GM19099 (cell line): ENCODE results near the gene PHYKPL.

Experiments used
- POLR2A ChIP-seq: IDR thresholded peaks from 3 replicates; pipeline ENCODE4 v1.6.1; 2011; ENCODE audit warnings: low read depth; ENCODE audit not compliant: insufficient read length; ENCODE audit errors: extremely low read depth

The PHYKPL gene

DNA sequence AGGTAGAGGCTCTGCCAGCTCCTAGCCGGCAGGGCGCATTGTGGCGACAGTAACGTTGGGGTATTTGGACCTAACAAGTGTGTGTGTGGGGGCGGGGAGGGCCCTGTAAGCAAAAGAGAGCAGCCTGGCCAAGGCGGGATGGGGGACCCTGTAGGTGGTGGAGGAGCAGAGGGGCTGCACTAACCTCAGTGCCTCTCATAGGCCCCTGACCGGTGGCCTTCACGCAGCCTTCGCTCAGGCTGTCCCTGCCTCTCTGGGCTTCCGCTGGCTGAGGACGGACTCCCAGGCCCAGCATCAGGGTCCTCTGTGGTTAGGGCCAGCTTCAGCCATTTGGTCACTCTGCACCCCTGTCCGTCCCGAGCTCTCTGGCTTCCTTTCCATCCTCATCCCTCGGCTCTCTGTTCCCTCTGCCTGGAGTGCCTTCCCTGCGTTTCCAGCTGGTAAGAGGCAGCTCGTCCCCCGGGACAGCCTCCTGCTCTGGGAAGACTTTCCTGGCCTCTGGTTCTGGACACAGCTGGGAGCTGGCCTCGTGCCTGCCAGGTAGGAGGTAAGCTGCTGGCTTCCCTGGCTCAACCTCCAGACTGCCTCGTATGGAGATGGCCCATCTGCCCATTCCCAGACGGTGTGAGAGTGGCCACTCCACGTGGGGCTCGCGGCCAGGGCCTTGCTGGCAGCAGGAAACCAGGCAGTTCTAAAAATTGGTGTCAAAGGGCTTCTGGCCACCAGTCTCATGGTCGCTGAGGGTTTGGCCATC is 39.3 kb upstream of the PHYKPL start:
- no peak for TF ChIP-seq POLR2A

DNA sequence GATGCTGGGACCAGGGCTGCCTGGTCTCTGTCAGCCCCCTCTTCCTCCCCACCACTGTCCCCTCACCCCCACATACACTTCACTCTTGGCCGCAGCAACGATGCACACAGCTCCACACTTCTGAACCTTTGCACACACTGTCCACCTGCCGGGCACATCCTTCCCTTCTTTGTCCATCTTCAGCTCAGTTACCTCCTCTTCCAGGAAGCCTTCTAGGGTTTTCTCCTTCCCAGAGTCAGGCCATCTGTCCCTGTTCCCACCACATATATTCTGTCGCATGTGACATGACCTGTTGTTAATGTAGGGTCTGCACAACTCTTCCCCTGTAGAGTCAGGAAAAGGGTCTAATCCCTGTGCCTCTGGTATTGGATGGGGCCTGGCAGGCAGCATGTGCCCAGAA is 38.6 kb upstream of the PHYKPL start:
- TF ChIP-seq POLR2A = no peak

DNA sequence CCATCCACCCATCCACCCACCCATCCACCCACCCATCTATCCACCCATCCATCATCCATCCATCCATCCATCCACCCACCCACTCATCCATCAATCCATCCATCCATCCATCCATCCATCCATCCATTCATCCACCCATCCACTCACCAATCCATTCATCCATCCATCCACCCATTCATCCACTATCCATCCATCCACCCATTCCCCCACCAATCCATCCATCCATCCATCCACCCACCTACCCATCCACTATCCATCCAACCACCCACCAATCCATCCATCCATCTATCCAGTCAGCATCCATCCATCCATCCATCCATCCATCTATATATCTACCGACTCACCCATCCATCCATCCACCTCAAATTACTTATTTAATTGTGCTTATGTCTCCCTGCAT is 36.9 kb upstream of the PHYKPL start:
- no peak for TF ChIP-seq POLR2A

DNA sequence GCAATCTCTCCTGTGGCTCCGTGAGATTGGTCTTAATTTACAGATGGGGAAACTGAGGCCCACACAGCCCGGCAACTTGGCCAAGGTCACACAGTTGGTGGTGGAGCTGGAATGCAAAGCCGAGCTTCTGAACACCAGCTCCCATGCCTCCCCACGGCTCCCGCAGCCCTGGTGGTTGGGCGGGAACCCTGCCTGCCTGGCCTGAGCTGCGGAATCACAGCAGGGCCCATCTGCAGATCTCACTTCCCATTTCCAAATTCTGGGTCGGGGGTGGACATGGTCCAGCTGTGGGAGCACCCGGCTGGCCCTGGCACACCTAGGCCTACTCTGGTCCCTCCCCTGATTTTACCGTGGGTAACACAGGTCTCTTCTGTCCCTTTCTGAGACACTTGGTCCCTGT is 35.3 kb upstream of the PHYKPL start:
- no peak for TF ChIP-seq POLR2A

DNA sequence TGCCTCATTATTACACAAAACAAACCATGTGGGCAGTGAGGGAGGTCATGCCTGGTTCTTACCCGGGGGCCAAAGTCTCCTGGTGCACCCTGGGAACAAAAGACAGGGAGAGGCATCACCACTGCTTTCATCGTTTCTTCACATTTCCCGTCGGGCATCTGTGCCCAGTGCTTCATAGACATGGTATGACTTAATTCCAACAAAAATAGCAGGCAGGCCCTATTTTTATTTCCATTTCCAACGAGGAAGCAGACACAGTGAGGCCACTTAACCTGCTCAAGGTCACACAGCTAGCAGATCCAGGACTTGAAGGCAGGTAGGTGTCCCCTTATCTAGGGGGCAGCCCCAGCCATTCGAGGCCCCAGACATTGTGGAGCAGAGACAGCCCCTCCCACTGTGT is 34.6 kb upstream of the PHYKPL start:
- TF ChIP-seq POLR2A = no peak

DNA sequence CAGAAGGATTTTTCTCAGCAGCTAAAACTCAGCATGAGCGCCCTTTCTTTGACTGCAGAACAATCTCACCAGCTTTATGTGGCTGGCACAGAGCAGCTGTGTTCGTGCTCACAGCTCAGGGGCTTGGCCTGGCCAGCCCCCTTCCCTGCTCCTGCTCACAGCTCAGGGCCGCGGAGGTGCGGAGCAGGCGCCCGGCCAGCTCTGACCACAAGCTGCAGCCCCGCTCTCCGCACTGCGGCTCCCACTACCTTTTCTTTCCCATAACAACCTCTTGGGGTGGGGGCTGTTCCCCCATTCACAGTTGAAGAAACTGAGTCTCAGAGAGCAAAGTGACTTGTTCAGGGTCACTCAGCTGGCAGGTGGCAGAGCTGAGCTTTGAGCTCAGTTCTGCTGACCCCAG is 34.0 kb upstream of the PHYKPL start:
- TF ChIP-seq POLR2A = no peak

DNA sequence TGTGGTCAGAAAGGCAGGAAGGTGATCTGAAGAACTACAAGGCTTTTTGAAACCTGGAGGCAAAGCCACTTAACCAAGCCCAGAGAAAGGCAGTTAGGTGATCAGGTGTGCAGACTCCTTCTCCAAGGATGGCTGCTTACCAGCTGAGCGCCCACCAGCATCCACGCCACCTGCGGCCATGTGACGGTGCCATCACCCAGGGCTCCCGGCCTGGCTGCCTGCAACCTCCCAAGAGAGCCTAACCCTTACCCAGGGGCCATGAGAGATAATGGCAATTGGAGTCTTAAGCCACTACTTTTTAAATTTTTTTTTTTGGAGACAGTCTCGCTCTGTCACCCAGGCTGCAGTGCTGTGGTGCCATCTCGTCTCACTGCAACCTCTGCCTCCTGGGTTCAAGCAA is 33.1 kb upstream of the PHYKPL start:
- TF ChIP-seq POLR2A = no peak

DNA sequence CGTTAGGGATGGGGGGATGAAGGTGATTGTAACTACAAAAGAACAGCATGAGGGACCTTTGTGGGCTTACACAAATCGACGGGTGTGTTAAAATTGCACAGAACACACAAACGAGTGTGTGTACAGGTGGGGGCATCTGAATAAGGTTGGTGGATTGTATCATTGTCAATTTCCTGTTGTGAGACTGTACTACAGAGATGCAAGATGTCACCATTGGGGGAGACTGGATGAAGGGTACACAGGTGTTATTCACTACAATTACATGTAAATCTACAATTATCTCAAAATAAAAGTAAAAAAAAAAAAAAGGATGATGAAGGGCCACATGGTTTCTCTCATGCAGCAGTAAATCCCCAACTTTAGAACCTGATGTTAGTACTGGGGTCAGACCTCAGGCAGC is 31.4 kb upstream of the PHYKPL start:
- TF ChIP-seq POLR2A = no peak

DNA sequence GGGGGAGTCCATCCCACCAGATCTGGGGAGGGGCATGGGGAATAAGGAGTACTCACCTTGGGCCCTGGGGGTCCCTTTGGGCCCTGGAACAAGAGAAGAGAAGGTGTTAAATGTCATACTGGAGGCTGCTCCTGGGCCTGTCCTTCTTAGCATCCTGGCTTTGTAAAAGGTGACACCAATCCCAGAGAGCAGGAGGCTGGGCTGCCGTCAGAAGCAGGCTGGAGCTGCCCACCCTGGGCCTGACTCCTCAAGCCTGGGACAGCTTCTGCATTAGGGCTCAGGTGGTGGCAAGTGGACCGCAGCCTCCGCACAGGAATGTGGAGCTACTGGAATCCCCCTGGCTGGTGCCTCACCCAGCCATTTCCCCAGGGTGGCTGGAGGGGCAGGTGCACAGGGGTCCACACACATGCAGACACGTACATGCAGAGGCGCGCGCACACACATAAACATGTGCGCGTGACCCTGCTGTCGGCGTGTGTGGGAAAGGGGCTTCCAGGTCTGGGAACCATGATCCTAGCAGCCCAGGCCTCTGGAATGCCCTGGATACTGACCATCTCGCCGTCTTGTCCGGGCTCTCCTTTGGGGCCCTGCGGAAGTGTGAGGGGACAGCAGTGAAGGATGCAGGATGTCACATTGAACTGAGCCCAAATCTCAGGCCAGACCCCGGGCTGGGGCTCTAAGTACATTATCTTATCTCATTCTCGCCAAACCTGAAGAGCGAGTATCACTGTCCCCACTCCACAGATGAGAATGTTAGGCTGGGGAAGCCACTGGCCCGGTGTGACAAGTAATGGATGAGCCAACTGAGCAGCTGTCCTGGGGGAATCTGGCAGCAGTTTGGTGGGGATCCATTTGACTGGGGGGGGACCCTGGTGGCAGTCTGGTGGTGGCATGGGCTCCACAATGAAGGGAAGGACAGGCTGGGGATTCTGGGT is 29.3 kb upstream of the PHYKPL start:
- no peak for TF ChIP-seq POLR2A

DNA sequence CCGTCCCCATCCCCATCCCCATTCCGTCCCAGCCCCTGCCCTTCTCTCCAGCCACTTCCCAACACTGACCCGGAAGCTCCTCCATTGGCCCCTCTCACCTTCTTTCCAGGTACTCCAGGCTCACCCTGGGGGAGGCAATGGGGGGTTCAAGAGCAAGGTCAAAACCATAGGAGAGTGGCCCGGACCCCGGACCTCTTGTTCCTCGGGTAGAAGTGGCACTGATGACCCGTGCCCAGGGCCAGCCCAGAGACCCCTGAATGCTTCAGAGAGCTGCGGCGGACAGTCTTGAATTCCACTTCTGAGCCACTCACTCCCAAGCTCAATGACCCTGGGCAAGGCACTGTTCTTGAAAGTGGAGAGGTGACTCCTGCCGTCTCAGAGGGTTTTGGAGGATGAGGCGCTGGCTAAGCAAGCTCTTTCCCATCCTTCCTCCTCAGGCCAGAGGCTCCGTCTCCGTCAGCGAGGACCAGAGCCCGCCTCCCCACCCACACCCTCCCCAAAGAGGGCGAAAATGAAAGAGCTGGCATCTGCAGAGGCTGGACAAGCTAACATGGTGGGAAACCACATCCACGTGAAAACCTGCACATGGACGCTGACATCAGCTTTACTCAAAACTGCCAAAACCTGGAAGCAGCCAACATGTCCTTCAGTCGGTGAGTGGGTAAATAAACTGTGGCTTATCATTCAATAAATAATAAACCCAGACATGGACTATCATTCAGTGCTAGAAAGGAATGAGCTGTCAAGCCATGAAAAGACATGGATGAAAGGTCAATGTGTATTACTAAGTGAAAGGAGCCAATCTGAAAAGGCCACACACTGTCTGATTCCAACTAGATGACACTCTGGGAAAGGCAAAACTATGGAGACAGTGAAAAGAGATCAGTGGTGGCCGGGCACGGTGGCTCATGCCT is 27.3 kb upstream of the PHYKPL start:
- TF ChIP-seq POLR2A = no peak

DNA sequence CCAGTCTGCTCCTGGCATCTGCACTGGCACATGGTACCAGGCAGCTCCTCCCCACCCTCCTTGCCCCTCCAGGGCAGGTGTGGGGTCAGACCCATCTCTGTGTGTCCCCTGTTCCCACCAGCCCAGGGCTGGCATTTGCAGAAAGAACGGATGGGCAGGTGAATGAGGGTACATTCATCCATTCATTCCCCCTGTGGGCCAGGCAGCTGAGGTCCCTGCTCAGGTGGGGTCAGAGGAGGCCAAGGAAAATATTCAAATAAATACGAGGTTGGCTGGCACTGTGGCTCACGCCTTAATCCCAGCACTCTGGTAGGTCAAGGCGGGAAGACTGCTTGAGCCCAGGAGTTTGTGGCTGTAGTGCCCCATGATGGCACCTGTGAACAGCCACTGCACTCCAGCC is 25.0 kb upstream of the PHYKPL start:
- TF ChIP-seq POLR2A = no peak

DNA sequence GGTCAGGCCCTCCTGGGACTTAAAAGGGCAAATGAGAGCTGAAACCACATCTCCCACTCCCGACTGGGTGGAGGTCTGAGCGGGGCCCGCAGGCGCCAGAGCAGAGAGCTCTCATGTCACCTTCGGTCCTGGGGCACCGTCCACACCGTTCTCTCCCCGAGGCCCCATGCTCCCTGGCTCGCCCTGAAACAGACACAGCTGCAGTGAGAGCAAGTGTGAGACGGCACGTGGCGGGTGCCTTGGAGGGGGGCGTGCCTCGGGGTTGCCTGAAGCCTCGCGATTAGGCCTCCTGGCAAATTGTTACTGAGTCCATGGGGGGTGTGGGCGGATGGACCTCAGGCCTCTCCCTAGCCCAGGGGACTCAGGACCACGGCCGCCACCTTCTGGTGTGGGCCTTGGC is 24.1 kb upstream of the PHYKPL start:
- no peak for TF ChIP-seq POLR2A

DNA sequence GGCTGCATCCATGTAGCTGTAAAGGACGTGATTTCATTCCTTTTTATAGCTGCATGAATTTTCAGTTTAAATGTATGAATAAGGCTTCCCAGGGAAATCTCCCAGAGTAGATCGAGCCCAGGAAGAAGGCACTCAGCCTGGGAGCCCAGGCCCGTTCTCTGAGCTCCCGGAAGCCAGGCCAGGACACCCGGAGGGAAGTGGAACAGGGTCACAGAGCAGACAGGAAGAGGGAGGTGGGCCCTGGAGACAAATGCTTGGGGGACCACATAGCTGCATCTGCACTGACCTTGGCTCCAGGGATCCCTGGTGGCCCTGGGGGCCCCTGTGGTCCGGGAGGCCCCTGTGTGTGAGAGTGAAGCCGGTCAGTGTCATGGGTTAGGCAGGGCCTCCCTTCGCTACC is 19.7 kb upstream of the PHYKPL start:
- no peak for TF ChIP-seq POLR2A

DNA sequence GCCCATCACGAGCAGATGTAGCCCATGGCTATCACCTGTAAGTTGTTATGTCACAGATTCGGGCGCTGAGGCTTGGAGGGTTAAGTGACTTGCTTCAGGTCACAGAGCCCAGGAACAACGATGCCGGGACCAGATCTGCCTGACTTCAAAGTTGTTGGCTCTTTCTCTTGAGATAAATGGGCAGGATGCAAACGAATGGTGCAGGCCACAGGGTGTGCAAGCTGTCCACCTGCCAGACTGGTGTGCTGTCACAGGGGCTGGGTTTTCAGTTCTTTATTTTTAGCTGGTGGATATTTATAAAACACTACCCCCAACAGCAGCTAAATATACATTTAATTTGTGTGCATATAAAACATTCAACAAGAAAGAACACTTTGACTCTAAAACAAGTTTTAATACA is 17.7 kb upstream of the PHYKPL start:
- no peak for TF ChIP-seq POLR2A
